GM12801 (cell line): ENCODE results near the gene IL13.

Experiments
- CTCF ChIP-seq: IDR thresholded peaks from one replicate; pipeline ENCODE4 v1.5.1; 2011; ENCODE audit warnings: control low read depth; ENCODE audit not compliant: insufficient read length; ENCODE audit errors: extremely low read depth

The IL13 gene

GRCh38 chr5:132677191-132677590 is 19.2 kb downstream of the IL13 start:
- no peak for TF ChIP-seq CTCF

- no peak for TF ChIP-seq CTCF
Observed at GRCh38 chr5:132677682-132678400, 19.9 kb downstream of the IL13 start.

- TF ChIP-seq CTCF, result no peak
Observed at GRCh38 chr5:132678735-132679134, 20.8 kb downstream of the IL13 start.

GRCh38 chr5:132679166-132679565 is 21.2 kb downstream of the IL13 start:
- TF ChIP-seq CTCF, result no peak

- TF ChIP-seq CTCF, result no peak
Observed at GRCh38 chr5:132679717-132680380, 21.9 kb downstream of the IL13 start.

- TF ChIP-seq CTCF, result no peak
Observed at GRCh38 chr5:132680780-132681475, 23.0 kb downstream of the IL13 start.

GRCh38 chr5:132681476-132681831 is 23.5 kb downstream of the IL13 start:
- TF ChIP-seq CTCF, result no peak
